Measurements from ENCODE around the gene SEC24C. TPM values are rescaled to one million over a fixed set of nuclear protein-coding genes. Genes with fewer than 3 reads are reported as not detected.
A peak's percentile ranks its signal among the peaks of the same experiment; 100 is the strongest.

Gene SEC24C
- polyA plus RNA-seq, 2 of the 4 experiments (the other 2 are of a cell fraction) = 54.3 to 84.7 TPM

DNA sequence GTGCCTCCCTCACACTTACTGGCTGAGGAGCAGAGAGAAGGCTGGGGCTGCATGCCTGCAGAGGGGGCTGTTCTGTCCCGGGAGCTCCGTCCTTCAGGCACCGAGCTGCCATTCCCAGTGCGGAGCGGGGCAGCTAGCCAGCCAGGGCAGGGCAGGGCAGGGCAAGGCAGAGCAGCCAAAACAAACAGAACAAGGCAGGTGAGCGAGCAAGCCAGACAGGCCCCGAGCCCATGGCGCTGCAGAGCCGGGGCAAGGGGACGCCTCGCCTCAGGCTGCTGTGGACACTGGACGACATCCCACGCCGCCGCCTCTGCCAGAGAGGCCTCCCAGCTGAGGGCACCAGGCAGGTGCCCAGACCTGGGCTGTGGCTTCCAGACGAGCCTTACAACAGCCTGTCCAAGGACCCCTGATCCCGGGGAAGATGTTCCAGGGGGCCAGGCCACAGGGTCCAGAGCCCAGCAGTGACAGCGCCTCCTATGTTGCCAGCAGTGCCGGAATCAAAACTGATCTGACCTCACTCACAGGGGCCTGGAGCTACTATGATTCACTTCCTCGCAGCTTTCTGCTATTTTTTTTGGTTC, 75.4 kb downstream of the SEC24C start:
- ChIA-PET CTCF (interaction anchor here (1.0 to 2.5 kb wide), 6 partner anchors 8 to 331 kb away, joined by 3 to 12 read pairs (median 5); partner anchors contain the start of gene AP3M1), POLR2A (no interaction called here)
- TF ChIP-seq CEBPB (IDR thresholded peaks at IDR 0.05) (no peak), EP300 (IDR thresholded peaks at IDR 0.05) (no peak), RNF2 (IDR thresholded peaks at IDR 0.05; ENCODE audit: borderline replicate concordance, low read depth) (no peak), CBX2 (IDR thresholded peaks at IDR 0.05; ENCODE audit: borderline replicate concordance, low read depth) (no peak), MAZ (IDR thresholded peaks at IDR 0.05; ENCODE audit: borderline replicate concordance, low read depth, low read length) (no peak), EHMT2 (IDR thresholded peaks at IDR 0.05; ENCODE audit: low read depth) (no peak), ZFP36 (IDR thresholded peaks at IDR 0.05; ENCODE audit: borderline replicate concordance, partially characterized antibody) (no peak), CHD2 (IDR thresholded peaks at IDR 0.05; ENCODE audit: low read length, partially characterized antibody) (no peak), JUN (IDR thresholded peaks at IDR 0.05) (no peak), SREBF2 (IDR thresholded peaks at IDR 0.05) (no peak), TP53 (CRISPR knock-in tag; IDR thresholded peaks at IDR 0.05) (no peak), POLR2AphosphoS2 (conservative IDR thresholded peaks at IDR 0.05; ENCODE audit: low read length) (no peak), CHD4 (IDR thresholded peaks at IDR 0.05; ENCODE audit: borderline replicate concordance) (no peak), MAFK (IDR thresholded peaks at IDR 0.05; ENCODE audit: partially characterized antibody) (no peak), PHF8 (IDR thresholded peaks at IDR 0.05; ENCODE audit: borderline replicate concordance, low read depth) (no peak)
- TF ChIP-seq, protein P1, sequence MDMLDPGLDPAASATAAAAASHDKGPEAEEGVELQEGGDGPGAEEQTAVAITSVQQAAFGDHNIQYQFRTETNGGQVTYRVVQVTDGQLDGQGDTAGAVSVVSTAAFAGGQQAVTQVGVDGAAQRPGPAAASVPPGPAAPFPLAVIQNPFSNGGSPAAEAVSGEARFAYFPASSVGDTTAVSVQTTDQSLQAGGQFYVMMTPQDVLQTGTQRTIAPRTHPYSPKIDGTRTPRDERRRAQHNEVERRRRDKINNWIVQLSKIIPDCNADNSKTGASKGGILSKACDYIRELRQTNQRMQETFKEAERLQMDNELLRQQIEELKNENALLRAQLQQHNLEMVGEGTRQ (IDR thresholded peaks at IDR 0.05) = no peak
- TF ChIP-seq, protein P2, sequence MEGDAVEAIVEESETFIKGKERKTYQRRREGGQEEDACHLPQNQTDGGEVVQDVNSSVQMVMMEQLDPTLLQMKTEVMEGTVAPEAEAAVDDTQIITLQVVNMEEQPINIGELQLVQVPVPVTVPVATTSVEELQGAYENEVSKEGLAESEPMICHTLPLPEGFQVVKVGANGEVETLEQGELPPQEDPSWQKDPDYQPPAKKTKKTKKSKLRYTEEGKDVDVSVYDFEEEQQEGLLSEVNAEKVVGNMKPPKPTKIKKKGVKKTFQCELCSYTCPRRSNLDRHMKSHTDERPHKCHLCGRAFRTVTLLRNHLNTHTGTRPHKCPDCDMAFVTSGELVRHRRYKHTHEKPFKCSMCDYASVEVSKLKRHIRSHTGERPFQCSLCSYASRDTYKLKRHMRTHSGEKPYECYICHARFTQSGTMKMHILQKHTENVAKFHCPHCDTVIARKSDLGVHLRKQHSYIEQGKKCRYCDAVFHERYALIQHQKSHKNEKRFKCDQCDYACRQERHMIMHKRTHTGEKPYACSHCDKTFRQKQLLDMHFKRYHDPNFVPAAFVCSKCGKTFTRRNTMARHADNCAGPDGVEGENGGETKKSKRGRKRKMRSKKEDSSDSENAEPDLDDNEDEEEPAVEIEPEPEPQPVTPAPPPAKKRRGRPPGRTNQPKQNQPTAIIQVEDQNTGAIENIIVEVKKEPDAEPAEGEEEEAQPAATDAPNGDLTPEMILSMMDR (IDR thresholded peaks at IDR 0.05) = no peak
- TF ChIP-seq, protein P3, sequence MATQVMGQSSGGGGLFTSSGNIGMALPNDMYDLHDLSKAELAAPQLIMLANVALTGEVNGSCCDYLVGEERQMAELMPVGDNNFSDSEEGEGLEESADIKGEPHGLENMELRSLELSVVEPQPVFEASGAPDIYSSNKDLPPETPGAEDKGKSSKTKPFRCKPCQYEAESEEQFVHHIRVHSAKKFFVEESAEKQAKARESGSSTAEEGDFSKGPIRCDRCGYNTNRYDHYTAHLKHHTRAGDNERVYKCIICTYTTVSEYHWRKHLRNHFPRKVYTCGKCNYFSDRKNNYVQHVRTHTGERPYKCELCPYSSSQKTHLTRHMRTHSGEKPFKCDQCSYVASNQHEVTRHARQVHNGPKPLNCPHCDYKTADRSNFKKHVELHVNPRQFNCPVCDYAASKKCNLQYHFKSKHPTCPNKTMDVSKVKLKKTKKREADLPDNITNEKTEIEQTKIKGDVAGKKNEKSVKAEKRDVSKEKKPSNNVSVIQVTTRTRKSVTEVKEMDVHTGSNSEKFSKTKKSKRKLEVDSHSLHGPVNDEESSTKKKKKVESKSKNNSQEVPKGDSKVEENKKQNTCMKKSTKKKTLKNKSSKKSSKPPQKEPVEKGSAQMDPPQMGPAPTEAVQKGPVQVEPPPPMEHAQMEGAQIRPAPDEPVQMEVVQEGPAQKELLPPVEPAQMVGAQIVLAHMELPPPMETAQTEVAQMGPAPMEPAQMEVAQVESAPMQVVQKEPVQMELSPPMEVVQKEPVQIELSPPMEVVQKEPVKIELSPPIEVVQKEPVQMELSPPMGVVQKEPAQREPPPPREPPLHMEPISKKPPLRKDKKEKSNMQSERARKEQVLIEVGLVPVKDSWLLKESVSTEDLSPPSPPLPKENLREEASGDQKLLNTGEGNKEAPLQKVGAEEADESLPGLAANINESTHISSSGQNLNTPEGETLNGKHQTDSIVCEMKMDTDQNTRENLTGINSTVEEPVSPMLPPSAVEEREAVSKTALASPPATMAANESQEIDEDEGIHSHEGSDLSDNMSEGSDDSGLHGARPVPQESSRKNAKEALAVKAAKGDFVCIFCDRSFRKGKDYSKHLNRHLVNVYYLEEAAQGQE (IDR thresholded peaks at IDR 0.05) = no peak
- TF ChIP-seq, protein P4, sequence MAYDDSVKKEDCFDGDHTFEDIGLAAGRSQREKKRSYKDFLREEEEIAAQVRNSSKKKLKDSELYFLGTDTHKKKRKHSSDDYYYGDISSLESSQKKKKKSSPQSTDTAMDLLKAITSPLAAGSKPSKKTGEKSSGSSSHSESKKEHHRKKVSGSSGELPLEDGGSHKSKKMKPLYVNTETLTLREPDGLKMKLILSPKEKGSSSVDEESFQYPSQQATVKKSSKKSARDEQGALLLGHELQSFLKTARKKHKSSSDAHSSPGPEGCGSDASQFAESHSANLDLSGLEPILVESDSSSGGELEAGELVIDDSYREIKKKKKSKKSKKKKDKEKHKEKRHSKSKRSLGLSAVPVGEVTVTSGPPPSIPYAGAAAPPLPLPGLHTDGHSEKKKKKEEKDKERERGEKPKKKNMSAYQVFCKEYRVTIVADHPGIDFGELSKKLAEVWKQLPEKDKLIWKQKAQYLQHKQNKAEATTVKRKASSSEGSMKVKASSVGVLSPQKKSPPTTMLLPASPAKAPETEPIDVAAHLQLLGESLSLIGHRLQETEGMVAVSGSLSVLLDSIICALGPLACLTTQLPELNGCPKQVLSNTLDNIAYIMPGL (CRISPR knock-in tag; IDR thresholded peaks at IDR 0.05; ENCODE audit: borderline replicate concordance) = no peak
- no peaks in the 10 kb centered on the region for H3K9me3 ChIP-seq
- H3K27ac ChIP-seq = no peak overlapping the region
- FAIRE-seq = no peak
- H3K4me1 ChIP-seq = no peaks in the 10 kb centered on the region
- no peak for DNase-seq (ENCODE audit: low read depth in 1 of 2, low spot score in 1 of 2)
- ATAC-seq = peak; percentile 14 to 45; a peak in 3 of 6 replicates
- H3K4me2 ChIP-seq = no peak overlapping the region
- 83% methylated on average over 18 of the region's 20 CpGs for WGBS (ENCODE audit: missing lambda C conversion rate)
- H3K4me3 ChIP-seq = no peak overlapping the region

Small RNA genes within 50 kb of the gene (small RNA-seq; reads per million reads assigned to genes)
- 0 reads per million in 6 experiments for gene AC022400.4
- gene AC022400.9 = 0 reads per million in 6 experiments
- 0 reads per million in 6 experiments for gene RNA5SP320
- gene ZSWIM8-AS1 = 0 reads per million in 6 experiments

Other genes starting within 250 kb of the SEC24C start
- 25.4 and 25.7 TPM in 2 replicates for gene PPP3CB, start 248.3 kb upstream of the SEC24C start, polyA plus RNA-seq (2011; rRNA removed)
- gene PPP3CB, start 248.3 kb upstream of the SEC24C start, polyA plus RNA-seq (2017; fragmentation: RNase III; extraction: RNeasy Plus Mini Kit Qiagen cat#74134 plus additional on column Dnase treatment) = 20.8 to 22.2 TPM (median 21.6 TPM) in 3 replicates
- 32.5 and 35.4 TPM in 2 replicates for gene USP54, start 153.0 kb upstream of the SEC24C start, polyA plus RNA-seq (2011; rRNA removed)
- 8.3 to 9.0 TPM (median 8.8 TPM) in 3 replicates for gene USP54, start 153.0 kb upstream of the SEC24C start, polyA plus RNA-seq (2017; fragmentation: RNase III; extraction: RNeasy Plus Mini Kit Qiagen cat#74134 plus additional on column Dnase treatment)
- gene MYOZ1, start 102.9 kb upstream of the SEC24C start, polyA plus RNA-seq (2011; rRNA removed) = 0.04 TPM in 1 of 2 replicates, not detected in the other
- gene MYOZ1, start 102.9 kb upstream of the SEC24C start, polyA plus RNA-seq (2017; fragmentation: RNase III; extraction: RNeasy Plus Mini Kit Qiagen cat#74134 plus additional on column Dnase treatment) = not detected in 3 replicates
- not detected in 2 replicates for gene SYNPO2L, start 88.3 kb upstream of the SEC24C start, polyA plus RNA-seq (2011; rRNA removed)
- gene SYNPO2L, start 88.3 kb upstream of the SEC24C start, polyA plus RNA-seq (2017; fragmentation: RNase III; extraction: RNeasy Plus Mini Kit Qiagen cat#74134 plus additional on column Dnase treatment) = not detected in 3 replicates
- 4.0 and 4.9 TPM in 2 replicates for gene AGAP5, start 46.3 kb upstream of the SEC24C start, polyA plus RNA-seq (2011; rRNA removed)
- 2.5 to 2.8 TPM (median 2.6 TPM) in 3 replicates for gene AGAP5, start 46.3 kb upstream of the SEC24C start, polyA plus RNA-seq (2017; fragmentation: RNase III; extraction: RNeasy Plus Mini Kit Qiagen cat#74134 plus additional on column Dnase treatment)
- gene CHCHD1, start 37.7 kb downstream of the SEC24C start, polyA plus RNA-seq (2011; rRNA removed) = 67.2 and 75.4 TPM in 2 replicates
- 75.2 to 83.1 TPM (median 80.6 TPM) in 3 replicates for gene CHCHD1, start 37.7 kb downstream of the SEC24C start, polyA plus RNA-seq (2017; fragmentation: RNase III; extraction: RNeasy Plus Mini Kit Qiagen cat#74134 plus additional on column Dnase treatment)
- 24.3 and 31.7 TPM in 2 replicates for gene ZSWIM8, start 41.2 kb downstream of the SEC24C start, polyA plus RNA-seq (2011; rRNA removed)
- gene ZSWIM8, start 41.2 kb downstream of the SEC24C start, polyA plus RNA-seq (2017; fragmentation: RNase III; extraction: RNeasy Plus Mini Kit Qiagen cat#74134 plus additional on column Dnase treatment) = 33.9 to 44.5 TPM (median 43.0 TPM) in 3 replicates
- 11.2 and 12.7 TPM in 2 replicates for gene NDST2, start 67.2 kb downstream of the SEC24C start, polyA plus RNA-seq (2011; rRNA removed)
- gene NDST2, start 67.2 kb downstream of the SEC24C start, polyA plus RNA-seq (2017; fragmentation: RNase III; extraction: RNeasy Plus Mini Kit Qiagen cat#74134 plus additional on column Dnase treatment) = 11.7 to 14.9 TPM (median 14.2 TPM) in 3 replicates
- gene CAMK2G, start 130.2 kb downstream of the SEC24C start, polyA plus RNA-seq (2011; rRNA removed) = 22.6 and 27.5 TPM in 2 replicates
- gene CAMK2G, start 130.2 kb downstream of the SEC24C start, polyA plus RNA-seq (2017; fragmentation: RNase III; extraction: RNeasy Plus Mini Kit Qiagen cat#74134 plus additional on column Dnase treatment) = 22.8 to 26.6 TPM (median 25.5 TPM) in 3 replicates
- gene PLAU, start 166.8 kb downstream of the SEC24C start, polyA plus RNA-seq (2011; rRNA removed) = 75.8 and 84.3 TPM in 2 replicates
- 82.6 to 88.3 TPM (median 87.2 TPM) in 3 replicates for gene PLAU, start 166.8 kb downstream of the SEC24C start, polyA plus RNA-seq (2017; fragmentation: RNase III; extraction: RNeasy Plus Mini Kit Qiagen cat#74134 plus additional on column Dnase treatment)